Sigmoid colon (tissue), 4 donors: Measurements from ENCODE around the gene SRSF2.

Experiments
- POLR2A ChIP-seq, 2 donors: fragments of 450-650 bp; IDR thresholded peaks; one replicate each; pipeline ENCODE4 v1.6.1; 2016; ENCODE audit warnings: antibody characterized with exemption in 2 of 2, mild to moderate bottlenecking in 2 of 2, moderate library complexity in 2 of 2
- POLR2AphosphoS5 ChIP-seq, 4 donors: sonication (generic); formaldehyde crosslinking; IDR thresholded peaks; one replicate each; pipeline ENCODE4 v1.6.1; 2017; ENCODE audit warnings: antibody characterized with exemption in 4 of 4
- TF ChIP-seq, protein P1 (sequence below), 4 experiments: fragments of 450-650 bp in 3 of 4; fragments of 200-600 bp in 1 of 4; IDR thresholded peaks; one replicate each; pipeline ENCODE4 v1.5.1; 2016 to 2019; ENCODE audit warnings: antibody characterized with exemption in 4 of 4, mild to moderate bottlenecking in 3 of 4, moderate library complexity in 2 of 4

DNA sequence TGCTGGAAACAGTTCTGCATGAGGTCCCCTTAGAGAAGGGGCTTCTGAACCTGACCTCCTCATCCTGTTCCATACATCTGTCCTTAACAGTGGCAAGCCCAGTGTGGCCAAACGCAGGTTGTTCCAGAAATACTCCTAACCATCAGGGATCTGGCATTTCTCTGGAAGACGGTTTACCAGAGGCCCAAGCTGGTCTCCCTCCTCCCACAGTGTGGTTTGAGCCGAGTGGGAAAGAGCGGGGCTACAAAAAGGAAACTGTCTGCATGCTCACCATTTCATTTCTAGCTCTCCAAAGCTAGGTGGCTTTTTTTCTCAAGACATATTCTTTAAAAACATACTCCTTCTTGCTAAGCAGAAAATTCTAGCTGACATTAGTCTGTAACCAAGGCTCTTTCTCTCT, 32.3 kb downstream of the SRSF2 start:
- TF ChIP-seq, protein P1, sequence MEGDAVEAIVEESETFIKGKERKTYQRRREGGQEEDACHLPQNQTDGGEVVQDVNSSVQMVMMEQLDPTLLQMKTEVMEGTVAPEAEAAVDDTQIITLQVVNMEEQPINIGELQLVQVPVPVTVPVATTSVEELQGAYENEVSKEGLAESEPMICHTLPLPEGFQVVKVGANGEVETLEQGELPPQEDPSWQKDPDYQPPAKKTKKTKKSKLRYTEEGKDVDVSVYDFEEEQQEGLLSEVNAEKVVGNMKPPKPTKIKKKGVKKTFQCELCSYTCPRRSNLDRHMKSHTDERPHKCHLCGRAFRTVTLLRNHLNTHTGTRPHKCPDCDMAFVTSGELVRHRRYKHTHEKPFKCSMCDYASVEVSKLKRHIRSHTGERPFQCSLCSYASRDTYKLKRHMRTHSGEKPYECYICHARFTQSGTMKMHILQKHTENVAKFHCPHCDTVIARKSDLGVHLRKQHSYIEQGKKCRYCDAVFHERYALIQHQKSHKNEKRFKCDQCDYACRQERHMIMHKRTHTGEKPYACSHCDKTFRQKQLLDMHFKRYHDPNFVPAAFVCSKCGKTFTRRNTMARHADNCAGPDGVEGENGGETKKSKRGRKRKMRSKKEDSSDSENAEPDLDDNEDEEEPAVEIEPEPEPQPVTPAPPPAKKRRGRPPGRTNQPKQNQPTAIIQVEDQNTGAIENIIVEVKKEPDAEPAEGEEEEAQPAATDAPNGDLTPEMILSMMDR (IDR thresholded peaks at IDR 0.05), result no peak
- TF ChIP-seq POLR2A (IDR thresholded peaks at IDR 0.05) (no peak), POLR2AphosphoS5 (IDR thresholded peaks at IDR 0.05) (no peak)
